ENCODE results near the gene ZNF649. TPM values are rescaled to one million over a fixed set of nuclear protein-coding genes. Genes with fewer than 3 reads are reported as not detected.
A peak's percentile ranks its signal among the peaks of the same experiment; 100 is the strongest.

ZNF649 gene
- total RNA-seq, result 10 to 100 TPM; 26.5 to 33.5 TPM

DNA sequence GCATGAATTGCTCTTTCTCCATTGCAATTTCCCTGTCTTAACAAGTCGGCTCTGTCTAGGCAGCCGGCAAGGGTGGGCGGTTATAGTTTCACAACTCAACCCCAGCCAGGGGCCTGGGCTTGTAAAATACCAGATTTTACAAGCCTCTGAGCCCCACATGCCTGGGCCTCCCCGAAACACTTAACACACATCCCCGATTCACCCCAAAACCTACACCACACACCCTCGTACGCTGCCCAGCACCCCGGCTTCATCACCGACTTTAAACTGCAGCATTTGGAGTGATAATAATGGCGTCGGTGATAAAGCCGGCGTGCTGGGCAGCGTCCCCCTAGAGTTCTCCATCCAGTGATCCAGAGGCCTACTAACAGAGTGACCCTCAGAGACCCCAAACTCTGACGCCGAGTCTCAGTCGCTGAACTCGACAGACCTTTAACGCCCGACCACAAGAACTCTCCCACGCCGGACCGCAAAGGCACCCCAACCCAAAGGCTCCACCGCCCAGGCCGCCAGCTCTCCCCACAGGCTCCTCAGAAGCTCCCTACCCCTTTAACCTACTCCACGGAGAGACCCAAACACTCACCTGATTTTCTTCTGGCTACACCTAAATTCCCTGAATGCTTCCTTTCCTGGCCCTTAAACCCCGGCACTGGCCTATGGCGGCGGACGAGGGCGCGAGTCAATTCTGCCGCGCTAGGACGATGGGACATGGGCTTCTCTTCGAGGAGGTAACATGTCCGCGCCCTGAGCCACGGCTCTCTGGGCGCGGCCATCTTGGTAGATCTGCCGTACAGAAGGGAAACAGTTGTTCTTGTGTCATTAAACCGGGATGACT is at the start of gene ZNF649:
Gene ZNF649, minus strand, starts transcription at position 687 of the 835 bp plus-strand sequence. CDS start 4,910 bp downstream, outside the sequence.
- H3K27ac ChIP-seq, result peak within 1 kb of the TSS; percentile 91 to 94
- under 1% methylated on average over 41 of the region's 43 CpGs for WGBS
- DNase-seq (ENCODE audit: low spot score), result peak; percentile 81
- intact Hi-C loops (cut with DNase I), result loop anchor here (2.0 kb wide), 1 partner anchor 22 kb away; the partner anchor contains the start of gene ZNF613
- H3K36me3 ChIP-seq, result peaks cover 0 to 1% of the 10 kb centered on the region in 2 donors
- TF ChIP-seq, protein P1, sequence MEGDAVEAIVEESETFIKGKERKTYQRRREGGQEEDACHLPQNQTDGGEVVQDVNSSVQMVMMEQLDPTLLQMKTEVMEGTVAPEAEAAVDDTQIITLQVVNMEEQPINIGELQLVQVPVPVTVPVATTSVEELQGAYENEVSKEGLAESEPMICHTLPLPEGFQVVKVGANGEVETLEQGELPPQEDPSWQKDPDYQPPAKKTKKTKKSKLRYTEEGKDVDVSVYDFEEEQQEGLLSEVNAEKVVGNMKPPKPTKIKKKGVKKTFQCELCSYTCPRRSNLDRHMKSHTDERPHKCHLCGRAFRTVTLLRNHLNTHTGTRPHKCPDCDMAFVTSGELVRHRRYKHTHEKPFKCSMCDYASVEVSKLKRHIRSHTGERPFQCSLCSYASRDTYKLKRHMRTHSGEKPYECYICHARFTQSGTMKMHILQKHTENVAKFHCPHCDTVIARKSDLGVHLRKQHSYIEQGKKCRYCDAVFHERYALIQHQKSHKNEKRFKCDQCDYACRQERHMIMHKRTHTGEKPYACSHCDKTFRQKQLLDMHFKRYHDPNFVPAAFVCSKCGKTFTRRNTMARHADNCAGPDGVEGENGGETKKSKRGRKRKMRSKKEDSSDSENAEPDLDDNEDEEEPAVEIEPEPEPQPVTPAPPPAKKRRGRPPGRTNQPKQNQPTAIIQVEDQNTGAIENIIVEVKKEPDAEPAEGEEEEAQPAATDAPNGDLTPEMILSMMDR (IDR thresholded peaks at IDR 0.05), result no peak
- TF ChIP-seq POLR2AphosphoS5 (IDR thresholded peaks at IDR 0.05) (peak; percentile 80), POLR2A (IDR thresholded peaks at IDR 0.05) (peak; percentile 22)
- H3K9me3 ChIP-seq, result no peaks in the 10 kb centered on the region
- H3K27me3 ChIP-seq (replicated peaks; ENCODE audit: insufficient read depth), result no peaks in the 10 kb centered on the region
- no peaks in the 10 kb centered on the region for H3K4me1 ChIP-seq (replicated peaks)
- H3K4me3 ChIP-seq, result peak within 1 kb of the TSS; percentile 63

DNA sequence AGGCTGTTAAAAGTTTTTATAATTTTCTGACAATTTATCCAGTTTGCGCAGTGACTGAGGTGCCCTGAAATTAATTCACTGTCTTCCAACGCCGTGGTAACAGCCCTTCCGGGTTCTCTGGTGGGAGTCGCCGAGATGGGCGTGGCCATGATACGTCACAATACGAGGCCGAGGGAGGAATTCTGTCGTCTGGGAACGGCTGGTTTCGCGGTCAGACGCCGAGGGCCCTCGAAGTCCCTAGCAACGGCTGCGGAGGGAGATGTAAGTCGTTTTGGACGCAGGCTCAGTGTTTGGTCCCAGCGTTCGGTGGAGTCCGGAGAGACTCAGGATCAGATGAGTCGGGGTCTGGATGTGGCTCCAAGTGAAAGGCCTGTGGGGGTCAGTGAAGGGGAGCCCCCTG is 44.2 kb upstream of the ZNF649 start:
- Histone ChIP-seq H3K27me3 (replicated peaks; ENCODE audit: insufficient read depth) (no peaks in the 10 kb centered on the region), H3K9me3 (peaks cover 6% of the 10 kb centered on the region), H3K36me3 (peaks cover 4 to 11% of the 10 kb centered on the region in 2 donors), H3K27ac (peak overlapping the region in 1 of 2 donors; percentile 56), H3K4me3 (peak overlapping the region in 1 of 2 donors; percentile 20), H3K4me1 (replicated peaks) (no peaks in the 10 kb centered on the region)
- 22% methylated on average over 25 of the region's 25 CpGs for WGBS
- TF ChIP-seq, protein P1 (IDR thresholded peaks at IDR 0.05), result no peak
- no peak for TF ChIP-seq POLR2A (IDR thresholded peaks at IDR 0.05)
- TF ChIP-seq POLR2AphosphoS5 (IDR thresholded peaks at IDR 0.05), result no peak
- intact Hi-C loops (cut with DNase I), result no loop called here
- DNase-seq (ENCODE audit: low spot score), result no peak

DNA sequence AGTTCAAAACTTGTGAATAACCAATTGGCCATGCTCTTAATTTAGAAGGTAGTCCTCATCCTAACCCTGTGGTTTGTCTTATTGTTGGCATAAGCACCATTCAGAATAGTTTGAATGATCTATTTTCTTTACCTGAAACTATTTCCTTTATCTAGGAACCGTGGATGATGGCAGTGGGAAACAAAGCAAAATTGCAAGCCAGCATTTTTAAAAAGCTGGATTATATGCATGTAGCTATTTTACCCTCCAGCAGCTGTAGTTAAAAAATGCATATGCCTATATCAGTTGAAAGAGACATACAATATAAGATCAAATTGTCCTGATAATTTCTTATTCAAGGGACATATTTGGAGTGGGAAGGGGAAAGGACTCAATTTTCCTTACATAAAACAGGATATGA is 41.8 kb upstream of the ZNF649 start:
- intact Hi-C loops (cut with DNase I), result no loop called here
- DNase-seq (ENCODE audit: low spot score), result no peak
- Histone ChIP-seq H3K36me3 (peaks cover 22 to 34% of the 10 kb centered on the region in 2 donors), H3K4me3 (no peak overlapping the region), H3K27me3 (replicated peaks; ENCODE audit: insufficient read depth) (no peaks in the 10 kb centered on the region), H3K9me3 (peaks cover 7% of the 10 kb centered on the region), H3K27ac (no peak overlapping the region), H3K4me1 (replicated peaks) (no peaks in the 10 kb centered on the region)
- TF ChIP-seq POLR2AphosphoS5 (IDR thresholded peaks at IDR 0.05), result no peak
- TF ChIP-seq POLR2A (IDR thresholded peaks at IDR 0.05), result no peak
- TF ChIP-seq, protein P1 (IDR thresholded peaks at IDR 0.05), result no peak
- 94% methylated on average over 1 of the region's 1 CpG for WGBS

DNA sequence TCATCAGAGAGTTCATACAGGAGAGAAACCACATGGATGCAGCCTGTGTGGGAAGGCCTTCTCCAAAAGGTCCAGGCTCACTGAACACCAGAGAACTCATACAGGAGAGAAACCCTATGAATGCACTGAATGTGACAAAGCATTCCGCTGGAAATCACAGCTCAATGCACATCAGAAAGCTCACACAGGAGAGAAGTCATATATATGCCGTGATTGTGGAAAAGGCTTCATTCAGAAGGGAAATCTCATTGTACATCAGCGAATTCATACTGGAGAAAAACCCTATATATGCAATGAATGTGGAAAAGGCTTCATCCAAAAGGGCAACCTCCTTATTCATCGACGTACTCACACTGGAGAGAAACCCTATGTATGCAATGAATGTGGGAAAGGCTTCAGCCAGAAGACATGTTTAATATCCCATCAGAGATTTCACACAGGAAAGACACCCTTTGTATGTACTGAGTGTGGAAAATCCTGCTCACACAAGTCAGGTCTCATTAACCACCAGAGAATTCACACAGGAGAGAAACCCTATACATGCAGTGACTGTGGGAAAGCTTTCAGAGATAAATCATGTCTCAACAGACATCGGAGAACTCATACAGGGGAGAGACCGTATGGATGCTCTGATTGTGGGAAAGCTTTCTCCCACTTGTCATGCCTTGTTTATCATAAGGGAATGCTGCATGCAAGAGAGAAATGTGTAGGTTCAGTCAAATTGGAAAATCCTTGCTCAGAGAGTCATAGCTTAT is 40.2 kb upstream of the ZNF649 start:
- WGBS, result 95% methylated on average over 7 of the region's 7 CpGs
- Histone ChIP-seq H3K4me3 (no peak overlapping the region), H3K27ac (no peak overlapping the region), H3K9me3 (peaks cover 7% of the 10 kb centered on the region), H3K4me1 (replicated peaks) (no peaks in the 10 kb centered on the region), H3K27me3 (replicated peaks; ENCODE audit: insufficient read depth) (no peaks in the 10 kb centered on the region), H3K36me3 (peaks cover 27 to 50% of the 10 kb centered on the region in 2 donors)
- DNase-seq (ENCODE audit: low spot score), result no peak
- TF ChIP-seq POLR2A (IDR thresholded peaks at IDR 0.05), result no peak
- TF ChIP-seq POLR2AphosphoS5 (IDR thresholded peaks at IDR 0.05), result no peak
- TF ChIP-seq, protein P1 (IDR thresholded peaks at IDR 0.05), result no peak
- intact Hi-C loops (cut with DNase I), result no loop called here

Measured in prostate gland (tissue), 2 donors.